Activated CD8-positive, alpha-beta memory T cell treated with anti-CD3 and anti-CD28 coated beads, Interleukin-2, amount 50 U/mL, for 4 hours (primary cell): ENCODE measurements around the gene ZBED3.
A peak's percentile ranks its signal among the peaks of the same experiment; 100 is the strongest.
"Not testable (repeated sequence)": the region's sequence is repeated elsewhere in the genome, so short reads cannot be mapped to it uniquely, and the experiment has no call there.

Experiments used
- DNase-seq: peaks from one replicate; pipeline ENCODE4 v3.0.0-alpha.2; 2020

Gene ZBED3, protein sequence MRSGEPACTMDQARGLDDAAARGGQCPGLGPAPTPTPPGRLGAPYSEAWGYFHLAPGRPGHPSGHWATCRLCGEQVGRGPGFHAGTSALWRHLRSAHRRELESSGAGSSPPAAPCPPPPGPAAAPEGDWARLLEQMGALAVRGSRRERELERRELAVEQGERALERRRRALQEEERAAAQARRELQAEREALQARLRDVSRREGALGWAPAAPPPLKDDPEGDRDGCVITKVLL

DNA sequence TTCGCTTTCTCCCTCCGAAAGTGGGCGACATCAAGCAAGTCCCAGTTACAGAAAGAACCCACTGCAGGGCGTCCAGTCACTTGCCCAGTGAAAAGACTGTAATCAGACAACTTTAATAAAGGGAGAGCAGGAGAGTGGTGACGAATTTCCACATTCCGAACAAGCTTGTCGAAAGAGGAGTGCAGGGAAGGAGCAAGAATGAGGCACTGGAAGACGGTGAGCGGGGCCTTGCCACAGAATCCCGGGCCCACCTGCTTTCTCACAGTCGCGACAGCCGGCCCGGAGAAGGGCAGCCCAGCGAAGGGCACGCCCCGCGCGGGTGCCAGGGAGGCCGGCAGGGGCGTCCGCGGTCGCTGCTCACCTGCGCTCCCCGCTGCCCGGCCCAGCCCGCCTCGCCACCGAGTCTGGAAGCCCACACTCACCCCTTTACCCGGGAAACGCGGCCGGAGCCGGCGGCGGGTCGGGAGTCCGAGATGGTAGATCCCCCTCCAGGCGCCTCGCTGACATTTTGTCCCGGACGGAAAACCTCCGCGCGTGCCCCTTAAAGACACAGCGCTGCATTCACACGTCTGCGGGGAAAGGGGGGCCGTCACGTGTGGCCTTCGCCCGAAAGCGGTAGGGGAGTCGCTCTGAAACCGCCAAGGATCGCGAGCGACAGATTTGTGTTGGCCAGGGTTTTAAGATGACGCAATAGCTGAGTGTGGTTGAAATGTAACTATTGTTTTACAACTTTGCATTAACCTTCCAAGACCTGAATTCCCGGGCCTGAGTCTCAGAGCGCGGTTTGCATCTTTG, at the start of gene ZBED3:
TSS of gene ZBED3 (minus strand) at position 597 of the 795 bp plus-strand sequence. CDS start 9,407 bp downstream, outside the sequence.
- DNase-seq: peak; percentile 60

DNA sequence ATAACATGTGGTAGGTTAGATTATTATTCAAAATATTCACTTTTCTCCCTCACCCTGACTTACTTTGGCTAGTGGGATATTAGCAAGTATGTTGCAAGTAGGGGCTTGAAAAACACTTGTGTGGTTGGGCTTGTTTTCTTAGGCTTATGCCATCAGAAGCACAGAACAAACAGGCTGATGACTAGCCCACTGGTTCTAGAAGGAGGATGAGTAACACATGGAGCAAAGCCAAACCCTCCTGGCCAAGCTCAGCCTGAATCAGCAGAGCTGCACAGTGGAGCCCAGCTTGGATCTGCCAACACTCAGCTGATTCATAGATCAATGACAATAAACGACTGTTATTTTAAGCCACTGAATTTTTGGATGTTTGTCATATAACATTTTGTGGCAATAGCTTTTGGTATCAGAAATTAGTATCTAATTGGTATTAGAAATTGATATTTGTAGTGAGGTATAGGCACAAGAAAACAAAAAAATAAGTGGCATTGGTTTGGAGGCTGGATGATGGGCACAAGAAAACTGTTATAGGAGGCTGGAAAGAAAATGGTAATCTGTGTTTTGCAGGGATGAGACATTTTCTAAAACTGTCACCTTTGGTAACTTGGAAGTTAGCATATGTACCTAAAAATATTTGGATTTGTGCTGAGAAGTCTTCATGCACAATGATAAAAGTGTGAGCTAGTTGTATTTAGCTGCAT, 46.1 kb upstream of the ZBED3 start:
- DNase-seq: no peak

DNA sequence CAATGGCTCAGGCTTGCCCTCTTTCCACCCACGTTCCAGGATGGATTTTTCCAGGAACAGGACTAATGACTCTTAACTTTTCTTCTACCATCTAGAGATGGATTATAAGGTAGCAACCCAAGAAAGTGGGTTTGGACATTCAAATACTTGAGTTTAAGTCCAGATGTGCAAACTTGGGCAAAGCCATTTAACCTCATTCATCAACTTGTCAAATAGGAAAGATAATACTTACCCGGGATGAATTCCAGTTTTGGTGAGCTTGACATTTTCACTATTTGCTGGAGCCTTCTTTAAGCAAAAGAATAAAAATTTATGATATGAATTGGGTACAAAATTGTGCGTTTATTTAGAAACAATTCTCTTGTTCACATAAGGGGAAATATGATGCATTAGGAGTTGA, 44.3 kb upstream of the ZBED3 start:
- DNase-seq: no peak

DNA sequence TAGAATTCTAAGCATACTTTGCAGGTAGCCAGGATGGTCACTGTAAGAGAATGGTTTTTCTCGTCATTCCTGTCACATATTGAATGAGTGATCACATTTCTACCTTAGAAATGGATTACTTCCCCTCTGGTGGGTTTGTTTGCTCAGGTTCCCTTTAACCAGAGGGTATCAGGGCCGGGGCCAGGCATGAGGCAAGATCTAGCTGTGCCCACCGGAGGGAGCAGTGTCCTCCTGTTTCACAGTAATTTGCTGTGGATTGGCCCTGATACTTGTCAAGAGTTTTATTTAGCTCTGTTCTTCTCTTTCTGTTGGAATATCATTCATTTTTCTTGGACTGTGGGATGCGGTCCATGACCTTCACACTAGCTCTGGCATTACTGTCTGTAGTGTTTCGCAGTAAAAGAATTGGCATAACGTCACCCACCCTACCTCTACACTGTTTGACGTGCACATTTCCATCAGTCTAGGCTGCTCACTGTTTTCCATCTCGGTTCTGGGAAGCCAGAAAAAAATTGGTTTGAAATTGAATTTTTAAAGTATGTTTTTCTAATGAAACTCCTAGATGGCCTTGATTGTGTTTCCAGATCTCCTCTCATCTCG, 42.4 kb upstream of the ZBED3 start:
- no peak for DNase-seq

DNA sequence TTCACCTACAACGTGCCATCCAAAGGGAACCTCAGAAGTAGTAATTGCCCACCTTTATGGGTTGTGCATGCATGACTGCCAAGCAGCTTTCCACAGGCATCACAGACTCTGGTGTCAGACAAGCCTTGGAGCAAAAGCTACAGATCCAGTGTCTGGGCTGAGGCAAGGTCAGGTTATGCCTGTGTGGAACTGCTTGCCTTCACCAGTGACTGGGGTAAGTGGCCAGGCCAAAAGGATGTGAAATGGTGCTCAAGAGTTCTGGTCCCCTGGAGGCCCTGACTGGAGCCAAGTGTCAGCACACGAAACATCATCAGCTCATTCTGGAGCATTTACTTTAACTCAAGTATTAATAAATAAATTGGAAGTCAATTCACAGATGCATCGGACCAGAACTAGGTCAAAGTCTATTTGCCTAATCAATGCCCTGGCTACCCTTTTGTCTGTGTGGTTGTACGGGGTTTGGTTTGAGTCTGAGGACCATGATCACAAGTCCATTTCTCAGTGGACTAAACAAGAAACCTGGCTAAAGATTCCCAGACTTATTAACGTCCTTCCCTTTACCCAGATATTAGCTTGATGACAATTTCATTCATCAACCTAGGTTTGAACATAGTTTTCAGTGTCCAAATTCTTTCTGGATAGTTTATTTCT, 41.5 kb upstream of the ZBED3 start:
- no peak for DNase-seq

DNA sequence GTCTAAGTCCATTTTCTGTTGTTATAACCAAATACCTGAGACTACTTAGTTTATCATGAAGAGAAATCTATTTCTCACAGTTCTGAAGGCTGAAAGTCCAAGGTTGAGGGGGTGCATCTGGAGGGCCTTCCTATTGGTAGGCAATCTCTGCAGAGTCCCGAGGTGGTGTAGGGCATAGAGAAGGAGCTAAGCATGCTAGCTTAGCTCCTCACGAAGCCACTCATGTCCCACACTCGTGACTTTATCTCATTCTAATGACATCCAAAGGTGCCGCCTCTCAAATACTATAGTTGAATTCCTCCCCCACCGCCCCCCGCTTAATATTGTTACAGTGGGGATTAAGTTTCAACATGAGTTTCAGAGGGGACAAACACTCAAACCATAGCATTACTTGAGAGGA, 36.0 kb upstream of the ZBED3 start:
- DNase-seq: no peak

DNA sequence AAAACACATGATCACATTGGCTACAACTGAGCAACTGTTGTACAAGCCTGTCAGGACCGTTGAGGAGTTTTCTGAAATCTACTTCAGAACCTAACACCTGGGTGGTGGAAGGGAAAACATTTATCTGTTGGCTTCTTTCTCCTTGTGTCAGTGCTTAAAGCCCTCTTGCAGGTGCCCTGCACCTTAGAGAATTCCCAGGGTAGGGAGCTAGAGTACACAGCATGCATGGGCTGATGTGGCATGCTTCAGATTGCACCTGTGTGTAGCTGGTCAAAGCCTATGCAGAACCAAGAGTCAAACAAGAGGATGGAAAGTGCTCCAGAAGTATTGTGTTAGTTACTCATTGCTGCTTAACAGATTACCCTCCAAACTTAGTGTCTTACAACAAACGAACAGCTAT, 33.6 kb upstream of the ZBED3 start:
- no peak for DNase-seq

DNA sequence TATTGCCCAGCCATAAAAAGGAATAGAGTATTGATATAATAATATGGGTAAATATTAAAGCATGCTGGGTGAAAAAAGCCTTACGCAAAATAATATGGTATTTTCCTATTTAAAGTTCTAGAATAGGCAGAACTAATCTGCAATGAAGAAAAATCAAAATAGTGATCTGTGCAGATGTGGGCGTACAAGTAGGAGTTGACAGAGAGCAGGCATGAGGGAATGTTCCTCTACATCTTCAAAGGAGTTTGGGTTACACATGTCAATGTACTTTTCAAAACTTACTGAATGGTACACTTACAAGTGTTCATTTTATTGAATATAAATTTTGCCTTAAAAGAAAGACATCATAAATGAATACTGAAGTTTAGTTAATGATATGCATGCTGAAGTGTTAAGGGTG, 33.0 kb upstream of the ZBED3 start:
- DNase-seq: no peak

DNA sequence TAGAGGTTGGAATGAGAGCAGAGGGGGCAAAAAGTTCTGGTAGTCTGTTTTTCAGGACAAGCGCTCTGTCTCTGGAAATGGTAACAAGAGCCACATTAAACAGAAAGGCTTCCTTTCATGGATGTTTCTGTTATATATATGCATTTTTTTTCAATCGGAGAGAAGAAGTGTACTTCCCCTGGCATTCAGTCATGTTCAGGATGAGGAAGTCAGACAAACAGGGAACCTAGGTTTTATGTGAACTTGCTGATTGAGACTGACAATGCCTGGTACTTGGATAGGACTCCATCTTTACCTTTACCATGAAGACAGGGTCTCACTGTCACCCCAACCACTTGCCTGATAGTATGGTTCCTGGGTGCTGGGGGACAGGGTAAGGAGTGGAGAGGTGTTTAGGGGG, 30.1 kb upstream of the ZBED3 start:
- no peak for DNase-seq

DNA sequence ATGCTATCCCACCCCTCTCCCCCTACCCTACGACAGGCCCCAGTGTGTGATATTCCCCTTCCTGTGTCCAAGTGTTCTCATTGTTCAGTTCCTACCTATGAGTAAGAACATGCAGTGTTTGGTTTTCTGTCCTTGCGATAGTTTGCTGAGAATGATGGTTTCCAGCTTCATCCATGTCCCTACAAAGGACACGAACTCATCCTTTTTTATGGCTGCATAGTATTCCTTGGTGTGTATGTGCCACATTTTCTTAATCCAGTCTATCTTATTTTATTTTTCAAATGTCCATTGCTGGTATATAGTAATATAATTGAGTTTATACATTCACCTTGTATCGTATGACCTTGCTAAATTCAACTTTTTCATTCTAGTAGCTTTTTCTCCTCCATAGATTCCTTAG, 19.9 kb upstream of the ZBED3 start:
- DNase-seq: not testable (repeated sequence)

DNA sequence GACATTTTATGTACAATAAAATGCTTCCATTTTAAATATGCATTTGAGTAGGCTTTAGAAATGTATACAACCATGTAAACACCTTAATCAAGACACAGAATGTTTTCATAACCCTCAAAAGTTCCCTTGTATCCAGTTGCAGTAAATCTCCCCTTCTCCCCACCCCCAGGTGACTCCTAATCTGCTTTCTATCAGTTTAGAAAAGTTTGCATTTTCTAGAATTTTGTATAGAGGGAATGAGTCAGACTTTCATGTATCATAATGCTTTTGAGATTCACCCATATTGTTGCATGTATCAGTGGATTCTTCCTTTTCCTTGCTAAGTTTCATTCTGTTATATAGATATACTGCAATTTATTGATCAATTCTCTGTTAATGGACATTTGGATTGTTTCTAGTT, 17.7 kb upstream of the ZBED3 start:
- no peak for DNase-seq

DNA sequence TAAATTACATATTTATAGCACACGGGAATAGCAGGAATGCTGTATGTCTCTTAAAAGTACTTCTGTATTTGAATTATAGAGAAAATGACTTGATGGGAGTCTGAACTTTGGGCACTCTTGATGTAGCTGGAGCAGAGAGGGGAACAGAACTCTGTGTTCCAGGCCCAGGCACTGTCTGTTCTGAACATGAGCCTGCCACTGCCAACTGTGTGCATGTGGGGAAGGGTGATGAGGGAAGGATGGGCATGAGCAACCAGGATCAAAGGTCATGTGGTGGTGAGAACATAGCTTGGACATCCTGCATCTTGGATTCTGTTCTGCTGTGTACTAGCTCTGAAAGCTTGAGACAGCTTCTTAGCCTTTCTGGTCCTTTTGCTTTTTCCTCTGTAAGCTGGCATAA, 16.4 kb upstream of the ZBED3 start:
- DNase-seq: no peak

DNA sequence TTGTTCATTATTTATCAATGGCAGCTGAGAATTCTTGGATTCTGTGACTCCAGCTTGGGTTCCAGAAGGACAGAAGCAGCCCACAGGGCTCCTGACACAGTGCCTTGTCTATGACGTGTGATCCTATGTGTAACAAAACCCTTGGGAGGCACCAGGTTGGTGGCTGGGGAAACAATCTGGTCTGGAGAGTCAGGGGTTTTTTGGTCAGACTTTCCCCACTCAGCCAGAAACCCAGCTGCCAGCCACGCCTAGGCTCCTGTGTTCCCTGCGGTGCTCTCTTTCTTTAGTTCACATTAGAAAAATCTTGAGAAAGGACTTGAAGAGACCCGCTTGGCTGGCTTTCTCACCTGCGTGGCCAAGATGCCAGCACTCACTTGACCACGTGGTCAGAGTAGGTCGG, 15.5 kb upstream of the ZBED3 start:
- no peak for DNase-seq

DNA sequence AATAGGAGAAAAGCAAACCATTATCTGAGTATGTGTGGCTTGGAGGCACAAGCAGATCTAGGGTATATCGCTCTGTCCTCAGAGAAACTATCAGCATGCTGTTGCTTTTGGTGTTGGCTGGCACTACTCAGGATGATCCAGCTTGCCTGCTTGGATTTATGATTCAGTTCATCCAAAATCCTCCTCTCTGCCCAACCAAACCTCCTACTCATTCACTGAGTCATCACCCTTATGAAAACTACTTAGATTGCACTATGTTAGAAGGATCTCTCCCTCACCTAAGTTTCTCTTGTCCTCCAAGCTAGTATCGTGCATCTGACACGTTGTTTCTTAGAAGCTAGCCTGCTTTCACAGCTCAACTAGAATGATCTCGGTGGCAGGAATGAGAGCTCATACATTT, 14.2 kb upstream of the ZBED3 start:
- no peak for DNase-seq

DNA sequence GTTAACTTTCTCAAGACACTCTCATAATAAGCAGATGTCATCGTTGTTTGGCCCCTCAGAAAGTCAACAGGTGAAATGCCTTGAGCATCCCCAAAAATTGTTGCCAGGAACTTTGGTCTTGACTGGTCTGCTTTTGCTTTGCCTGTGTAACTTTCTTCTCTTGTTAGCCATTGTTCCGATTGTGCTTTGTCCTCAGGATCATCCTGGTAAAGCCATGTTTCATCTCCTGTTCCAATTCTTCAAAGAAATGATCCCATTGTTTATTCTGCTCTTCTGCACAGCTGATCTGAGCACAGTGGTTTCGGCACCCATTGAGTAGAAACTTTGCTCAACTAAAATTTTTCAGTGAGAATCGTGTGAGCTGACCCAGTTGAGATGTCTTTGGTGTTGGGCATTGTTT, 8.1 kb upstream of the ZBED3 start:
- DNase-seq: no peak

DNA sequence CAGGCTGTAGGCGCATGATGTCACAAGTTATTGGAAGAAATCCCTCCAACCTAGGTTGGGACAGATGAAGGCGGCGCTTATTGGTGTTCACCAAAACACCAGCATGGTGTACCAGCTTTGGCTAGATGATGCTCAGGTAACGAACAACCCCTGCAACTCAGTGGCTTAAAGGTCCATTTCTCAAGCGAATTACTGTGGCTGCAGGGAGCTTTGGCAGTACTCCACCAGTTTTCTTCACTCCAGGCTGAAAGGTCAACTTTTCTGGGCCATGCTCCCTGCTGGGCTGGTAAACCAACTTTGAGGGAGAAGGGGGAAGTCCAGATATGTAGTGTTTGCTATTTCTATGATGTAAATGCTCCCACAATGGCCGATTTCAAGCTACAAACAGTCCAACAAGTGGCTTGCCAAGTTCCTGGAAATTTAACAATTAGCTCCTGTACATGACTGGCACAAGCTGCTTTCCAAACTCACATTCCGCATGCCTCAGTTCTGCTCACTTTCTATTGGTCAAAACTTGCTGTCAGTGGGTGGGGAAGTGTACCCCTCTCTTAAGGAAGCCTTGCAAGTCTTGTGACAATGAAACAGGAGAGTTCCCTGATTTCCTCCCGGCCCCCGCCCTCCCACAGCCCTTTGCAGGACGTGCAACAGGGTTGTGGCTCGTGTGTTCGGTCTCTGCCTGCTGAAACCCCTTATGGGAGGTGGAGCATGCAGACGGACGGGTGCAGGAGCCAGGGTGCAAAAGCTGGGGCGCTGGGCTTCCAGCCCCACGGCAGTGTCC, 588 bp upstream of the ZBED3 start:
- no peak for DNase-seq

DNA sequence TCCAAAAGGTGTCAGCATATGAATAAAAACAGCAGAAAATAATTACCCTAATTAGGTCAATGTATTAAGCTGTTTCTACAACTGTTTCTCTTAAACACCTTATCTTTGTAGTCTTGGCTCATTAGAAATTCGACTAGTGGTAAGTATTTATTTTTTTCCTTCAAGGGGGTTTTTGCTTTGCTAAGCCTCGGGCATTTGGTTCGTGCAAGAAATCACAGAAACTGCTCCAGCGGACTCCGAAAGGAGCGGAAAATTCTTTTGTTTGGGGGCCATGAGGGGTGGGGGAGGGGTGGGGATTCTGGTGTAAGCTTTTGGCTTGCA, 757 bp downstream of the ZBED3 start:
- no peak for DNase-seq

DNA sequence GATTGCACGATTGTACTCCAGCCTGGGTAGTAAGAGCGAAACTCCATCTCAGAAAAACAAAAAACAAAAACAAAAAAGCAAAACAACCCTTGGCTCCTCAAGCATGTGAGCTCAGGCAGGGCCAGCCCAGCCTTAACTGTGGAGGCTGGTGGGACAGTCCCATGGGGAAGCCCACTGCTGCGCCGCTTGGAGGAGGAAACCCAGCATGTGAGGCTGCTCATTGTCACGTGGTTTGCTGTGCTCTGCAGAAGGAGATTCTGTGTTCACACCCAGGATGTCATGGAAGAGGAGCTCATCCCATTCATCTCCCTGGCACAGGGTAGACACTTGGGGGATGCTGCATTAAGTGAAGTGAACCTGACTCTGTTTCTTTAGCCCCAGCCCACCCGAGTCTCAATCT, 4.0 kb downstream of the ZBED3 start:
- DNase-seq: no peak

DNA sequence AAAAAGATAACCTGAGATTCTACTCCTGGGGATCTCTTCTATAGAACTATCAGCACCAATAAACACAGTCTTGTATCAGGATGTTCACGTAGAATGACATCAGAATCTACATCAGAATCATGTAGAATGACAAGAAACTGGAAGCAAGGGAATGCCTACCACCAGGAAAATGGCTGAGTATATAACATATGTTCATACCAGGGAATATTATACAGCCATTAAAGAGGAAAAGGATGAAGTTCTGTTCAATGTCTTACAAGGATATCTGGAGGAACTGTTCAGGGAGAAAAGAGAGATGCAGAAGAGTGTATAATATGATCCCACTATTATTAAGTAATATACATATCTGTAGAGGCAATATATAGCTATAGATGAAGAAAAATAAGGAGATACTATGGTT, 4.8 kb downstream of the ZBED3 start:
- no peak for DNase-seq

DNA sequence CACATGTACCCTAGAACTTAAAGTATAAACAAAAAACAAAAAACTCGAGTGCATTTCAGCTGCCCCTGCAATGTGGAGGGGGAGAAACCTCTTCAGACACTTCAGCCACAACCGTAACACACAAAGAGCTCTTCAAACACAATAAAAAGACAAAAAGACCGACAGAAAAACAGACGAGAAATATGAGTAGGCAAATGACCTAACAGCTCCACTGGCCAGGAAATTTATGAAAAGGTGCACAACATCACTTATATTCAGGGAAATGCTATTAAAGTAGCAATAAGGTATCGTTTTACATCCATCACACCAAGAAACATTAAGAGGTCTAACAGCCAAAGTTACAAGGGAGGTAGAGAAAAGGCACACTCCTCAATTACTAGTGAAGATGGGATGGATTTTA, 6.2 kb downstream of the ZBED3 start:
- no peak for DNase-seq

DNA sequence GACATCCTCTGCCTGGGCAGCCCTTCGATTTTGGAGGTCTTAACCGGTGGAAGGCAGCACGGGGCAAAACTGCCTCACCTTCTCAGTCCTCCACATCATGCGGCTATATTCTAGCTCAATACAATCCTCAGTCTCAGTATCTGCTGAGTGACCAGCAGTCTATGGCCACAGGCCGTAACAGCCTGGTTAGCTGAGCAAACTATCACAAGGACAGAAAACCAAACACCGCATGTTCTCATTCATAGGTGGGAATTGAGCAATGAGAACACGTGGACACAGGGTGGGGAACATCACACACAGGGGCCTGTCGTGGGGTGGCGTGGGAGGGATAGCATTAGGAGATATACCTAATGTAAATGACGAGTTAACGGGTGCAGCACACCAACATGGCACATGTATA, 6.6 kb downstream of the ZBED3 start:
- DNase-seq: not testable (repeated sequence)

DNA sequence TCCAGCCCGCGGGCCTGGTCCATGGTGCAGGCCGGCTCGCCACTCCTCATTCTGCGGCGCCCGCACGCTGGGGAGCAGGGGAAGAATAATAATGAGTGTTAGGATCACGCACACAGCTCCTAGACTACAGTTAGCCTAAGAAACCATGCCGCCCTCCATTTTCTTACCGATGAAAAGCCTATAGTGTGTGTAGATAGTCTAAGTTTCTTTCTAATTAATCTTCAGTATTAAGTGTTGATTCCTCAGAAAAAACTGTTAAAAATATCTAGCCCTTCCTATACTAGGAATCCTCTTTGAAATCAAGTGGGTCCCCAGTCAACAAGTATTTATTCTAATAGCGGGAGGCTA, 9.3 kb downstream of the ZBED3 start:
- DNase-seq: no peak
